ENCODE results near the gene DCBLD1.
"Not testable (repeated sequence)": the region's sequence is repeated elsewhere in the genome, so short reads cannot be mapped to it uniquely, and the experiment has no call there.

The DCBLD1 gene

GRCh38 chr6:117501722-117502121 lies 19.2 kb downstream of the DCBLD1 start:
- DNase-seq (ENCODE audit: low spot score): no peak

DNA sequence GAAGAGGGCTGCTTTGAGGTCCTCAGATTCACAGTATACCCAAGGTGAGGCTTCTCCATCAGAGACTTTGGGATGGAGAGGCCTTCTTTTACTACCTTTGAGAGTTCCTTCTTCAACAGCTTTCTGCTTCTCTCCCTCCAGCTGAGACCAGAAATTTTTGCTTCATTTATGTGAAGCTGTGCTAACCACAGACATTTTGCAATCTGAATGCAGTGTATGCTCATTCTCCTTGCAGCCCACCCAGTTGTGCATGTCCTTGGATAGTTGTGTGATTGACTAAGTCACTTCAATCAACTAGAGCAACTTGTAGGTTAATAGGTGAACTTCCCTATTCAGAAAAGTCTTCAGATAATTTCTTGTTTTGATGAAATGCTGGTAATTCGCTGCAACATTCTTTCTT lies 20.1 kb downstream of the DCBLD1 start:
- DNase-seq (ENCODE audit: low spot score): no peak

- DNase-seq (ENCODE audit: low spot score): no peak
Measured at GRCh38 chr6:117503211-117503610, 20.7 kb downstream of the DCBLD1 start.

GRCh38 chr6:117504478-117505144 lies 22.1 kb downstream of the DCBLD1 start:
- no peak for DNase-seq (ENCODE audit: low spot score)

- DNase-seq (ENCODE audit: low spot score): no peak
Measured at GRCh38 chr6:117505311-117505710, 22.8 kb downstream of the DCBLD1 start.

- DNase-seq (ENCODE audit: low spot score): no peak
Measured at GRCh38 chr6:117506180-117506835, 23.8 kb downstream of the DCBLD1 start.

DNA sequence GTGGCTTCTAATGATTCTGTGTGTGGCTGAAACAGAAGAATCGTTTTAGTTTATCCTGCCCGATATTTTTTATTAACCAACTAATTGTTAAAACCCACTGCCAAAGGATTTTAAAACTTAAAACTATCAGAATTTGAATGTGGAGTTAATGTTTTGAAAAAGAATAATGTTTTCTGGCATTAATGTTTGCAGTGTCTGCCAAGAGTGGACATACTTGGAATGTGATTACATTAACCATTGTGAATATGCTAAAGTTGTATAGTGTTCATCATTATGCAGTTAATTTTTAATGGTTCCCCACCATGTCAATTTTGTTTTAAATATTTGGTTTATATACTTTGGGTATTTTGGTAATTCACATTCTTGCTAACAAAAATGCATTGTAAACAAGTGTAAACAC lies 24.4 kb downstream of the DCBLD1 start:
- DNase-seq (ENCODE audit: low spot score): no peak

GRCh38 chr6:117508450-117508971 lies 26.0 kb downstream of the DCBLD1 start:
- no peak for DNase-seq (ENCODE audit: low spot score)

DNA sequence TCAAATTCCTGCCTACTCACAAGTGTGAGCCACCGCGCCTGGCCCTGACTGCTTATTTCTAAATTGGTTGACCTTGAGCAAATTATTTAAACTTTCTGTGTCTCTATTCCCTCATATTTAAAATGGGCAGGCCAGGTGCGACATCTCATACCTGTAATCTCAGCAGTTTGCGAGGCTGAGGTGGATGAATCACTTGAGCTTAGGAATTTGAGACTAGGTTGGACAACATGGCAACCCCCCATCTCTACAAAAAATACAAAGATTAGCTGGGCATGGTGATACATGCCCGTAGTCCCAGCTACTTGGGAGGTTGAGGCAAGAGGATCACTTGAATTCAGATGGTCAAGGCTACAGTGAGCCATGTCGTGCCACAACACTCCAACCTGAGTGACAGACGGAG lies 26.5 kb downstream of the DCBLD1 start:
- DNase-seq (ENCODE audit: low spot score): no peak

DNA sequence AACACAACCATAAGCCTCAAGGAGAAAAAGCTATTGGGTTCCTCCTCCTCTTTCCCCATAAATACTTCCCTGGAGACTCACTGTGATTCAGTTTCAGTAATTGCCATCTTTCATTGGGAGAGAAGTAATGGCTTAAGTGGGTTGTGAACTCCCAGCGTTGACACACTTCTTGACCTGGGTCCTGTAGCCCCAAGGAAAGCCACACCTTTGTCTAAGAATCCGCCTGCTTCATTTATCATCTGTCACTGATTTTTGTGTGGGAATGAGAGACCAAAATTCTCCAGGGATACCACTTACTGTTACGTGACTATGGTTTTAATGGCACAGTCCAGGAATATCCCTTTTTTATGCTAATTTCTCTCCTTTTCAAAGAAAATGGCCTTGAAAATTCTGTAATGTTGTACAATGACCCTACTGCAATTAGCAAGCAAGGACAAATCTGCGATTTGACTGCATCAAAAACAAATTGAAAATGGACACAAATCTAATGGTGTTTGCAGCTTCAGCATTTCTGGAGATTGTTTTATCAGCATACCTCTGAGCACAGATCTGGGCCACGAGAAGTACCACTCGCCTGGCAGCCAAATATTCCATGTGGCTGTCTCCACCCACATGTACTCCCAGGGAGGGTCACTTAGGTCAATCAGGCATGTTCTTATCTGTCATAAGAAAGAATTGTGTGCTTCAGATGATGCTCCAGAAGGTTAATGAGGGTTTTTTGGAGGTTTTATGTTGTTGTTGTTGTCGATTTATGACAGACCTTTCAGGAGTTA lies 29.8 kb downstream of the DCBLD1 start:
- DNase-seq (ENCODE audit: low spot score): no peak

- no peak for DNase-seq (ENCODE audit: low spot score)
Measured at GRCh38 chr6:117512987-117513573, 30.6 kb downstream of the DCBLD1 start.

DNA sequence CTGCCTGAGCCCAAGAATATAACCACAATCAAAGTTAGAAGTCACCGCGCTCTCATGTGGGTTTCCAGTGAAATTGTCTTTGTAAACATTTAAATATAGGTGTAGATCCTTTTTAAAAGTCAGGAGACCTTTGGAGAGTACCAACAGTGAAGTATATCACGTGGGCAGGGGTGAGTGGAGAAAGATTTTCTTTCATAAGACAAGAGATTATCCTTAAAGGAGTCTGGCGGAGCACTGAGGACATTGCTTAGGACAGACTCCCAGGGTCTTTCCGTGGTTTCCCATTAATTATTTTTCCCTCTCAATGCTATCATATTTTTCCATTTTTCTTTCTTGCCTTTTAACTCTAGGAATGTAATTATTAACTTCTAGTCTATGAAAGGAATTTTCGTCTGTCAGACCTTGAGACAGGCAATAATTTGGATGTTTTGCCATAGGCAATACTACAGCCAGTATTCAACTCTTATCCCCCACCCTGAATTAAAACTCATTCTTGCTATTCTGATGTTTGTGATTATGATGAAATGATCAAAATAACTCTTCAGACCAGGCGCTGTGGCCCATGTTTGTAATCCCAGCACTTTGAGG lies 31.4 kb downstream of the DCBLD1 start:
- DNase-seq (ENCODE audit: low spot score): no peak

DNA sequence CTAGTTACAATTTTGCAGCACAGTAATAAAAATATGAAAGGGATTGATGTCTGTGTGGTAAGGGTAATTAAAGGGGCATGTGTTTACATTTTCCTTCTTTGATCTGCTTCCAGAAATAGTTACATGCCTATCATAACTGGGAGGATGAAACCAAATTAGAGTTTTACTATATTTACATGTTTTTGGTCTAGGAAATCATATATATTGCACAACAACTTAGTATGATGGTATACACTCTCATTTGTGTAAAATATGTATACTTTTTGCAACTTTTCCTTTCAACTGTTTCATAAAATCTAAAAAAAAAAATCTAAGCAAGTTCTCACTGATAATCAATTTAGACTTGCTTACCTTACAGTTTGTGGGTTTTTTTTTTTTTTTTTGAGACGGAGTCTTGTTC lies 32.2 kb downstream of the DCBLD1 start:
- no peak for DNase-seq (ENCODE audit: low spot score)

DNA sequence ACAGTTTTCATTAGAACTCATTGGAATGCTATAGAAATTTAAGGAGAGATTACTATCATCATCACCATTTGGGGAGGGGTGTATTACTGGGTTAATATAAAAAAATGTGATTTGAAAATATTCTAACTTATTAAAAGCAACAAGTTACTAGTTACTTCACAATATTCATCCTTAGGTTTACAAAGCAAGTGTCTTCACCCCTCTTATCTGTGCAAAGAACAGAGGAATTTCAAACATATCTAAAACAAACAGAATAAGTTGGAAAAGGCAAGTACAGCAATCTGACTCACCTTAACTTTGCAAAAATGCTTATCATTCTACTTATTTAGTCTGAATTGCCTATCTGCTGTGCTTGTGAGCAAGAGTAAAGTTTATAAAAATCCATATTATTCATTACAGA lies 32.9 kb downstream of the DCBLD1 start:
- DNase-seq (ENCODE audit: low spot score): no peak

DNA sequence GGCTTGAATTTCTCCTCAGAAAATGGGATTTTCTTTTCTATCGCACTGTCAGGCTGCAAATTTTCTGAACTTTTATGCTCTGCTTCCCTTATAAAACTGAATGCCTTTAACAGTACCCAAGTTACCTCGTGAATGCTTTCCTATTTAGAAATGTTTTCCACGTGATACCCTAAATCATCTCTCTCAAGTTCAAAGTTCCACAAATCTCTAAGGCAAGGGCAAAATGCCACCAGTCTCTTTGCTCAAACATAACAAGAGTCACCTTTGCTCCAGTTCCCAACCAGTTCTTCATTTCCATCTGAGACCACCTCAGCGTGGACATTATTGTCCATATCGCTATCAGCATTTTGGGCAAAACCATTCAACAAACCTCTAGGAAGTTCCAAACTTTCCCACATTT lies 35.5 kb downstream of the DCBLD1 start:
- not testable (repeated sequence) for DNase-seq (ENCODE audit: low spot score)

- DNase-seq (ENCODE audit: low spot score): no peak
Measured at GRCh38 chr6:117518870-117519269, 36.4 kb downstream of the DCBLD1 start.

- no peak for DNase-seq (ENCODE audit: low spot score)
Measured at GRCh38 chr6:117520603-117521395, 38.3 kb downstream of the DCBLD1 start.

- no peak for DNase-seq (ENCODE audit: low spot score)
Measured at GRCh38 chr6:117521791-117522502, 39.5 kb downstream of the DCBLD1 start.

- DNase-seq (ENCODE audit: low spot score): no peak
Measured at GRCh38 chr6:117525607-117526006, 43.1 kb downstream of the DCBLD1 start.

DNA sequence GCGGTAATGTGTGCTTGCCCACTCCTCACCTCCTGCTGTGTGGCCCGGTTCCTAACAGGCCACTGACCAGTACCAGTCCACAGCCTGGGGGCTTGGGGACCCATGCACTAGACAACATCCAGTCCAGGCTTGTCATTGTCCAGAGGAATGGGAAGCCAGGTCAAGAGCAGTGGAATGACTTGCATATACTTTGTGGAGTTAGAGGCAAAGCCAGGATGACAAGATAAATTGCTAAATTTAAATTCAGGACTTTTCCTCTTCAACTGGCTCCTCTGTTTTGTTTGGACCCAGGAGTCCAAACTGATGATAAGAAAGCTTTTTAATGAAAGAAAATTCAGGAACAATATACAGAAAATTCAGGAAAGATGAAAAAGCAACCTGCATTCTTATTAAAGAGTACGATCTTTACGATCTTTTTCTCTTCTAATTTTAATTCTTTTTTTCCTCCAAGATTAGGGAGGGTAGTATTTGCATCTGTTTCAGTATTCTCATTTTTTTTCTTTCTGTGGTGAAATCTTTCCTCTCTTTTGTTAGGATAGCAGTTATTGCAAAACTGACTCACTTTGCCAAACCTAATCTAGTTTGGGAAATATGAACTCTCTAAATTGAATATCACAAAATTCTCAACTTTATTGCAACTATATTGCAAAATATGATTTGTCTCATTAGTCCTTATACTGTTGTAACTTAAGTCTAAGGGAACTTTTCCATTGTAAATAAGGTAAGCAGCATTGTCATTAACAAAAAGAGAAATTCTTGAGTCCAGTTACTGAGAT lies 48.2 kb downstream of the DCBLD1 start:
- DNase-seq (ENCODE audit: low spot score): no peak

All from CD4-positive, alpha-beta T cell treated with Interleukin-15 for 4 hours (primary cell).